Natural killer cell (primary cell): Measurements from ENCODE around the gene LSM12. TPM values are rescaled to one million over a fixed set of nuclear protein-coding genes. Genes with fewer than 3 reads are reported as not detected.

Experiments used
- ATAC-seq, 3 donors: fragments of 150-1000 bp in 2 of 3; fragments of 200-7000 bp in 1 of 3; cut with Tn5 transposase; 1 replicate in 1 of 3; 2 replicates in 2 of 3; pipeline ENCODE4 v1.10.0; 2021; ENCODE audit warnings: mild to moderate bottlenecking in 2 of 3, moderate library complexity in 2 of 3
- DNase-seq, 2 donors: peaks; one replicate each; pipeline versions ENCODE4 v3.0.0 to v3.0.0-alpha.2; 2013 to 2021; ENCODE audit warnings: mixed read lengths in 1 of 2
- H3K27ac ChIP-seq: one replicate; pipeline ENCODE4 v1.5.1; 2013; ENCODE audit warnings: mild to moderate bottlenecking, low read length
- H3K27me3 ChIP-seq: one replicate; pipeline ENCODE4 v1.6.1; 2013; ENCODE audit warnings: low read length; ENCODE audit not compliant: control insufficient read depth, insufficient read depth
- H3K36me3 ChIP-seq: one replicate; pipeline ENCODE4 v1.6.1; 2013; ENCODE audit warnings: low read length; ENCODE audit not compliant: control insufficient read depth, insufficient read depth
- H3K4me1 ChIP-seq: one replicate; pipeline ENCODE4 v1.6.1; 2013; ENCODE audit warnings: low read length; ENCODE audit not compliant: control insufficient read depth, insufficient read depth
- H3K4me3 ChIP-seq: one replicate; pipeline ENCODE4 v1.5.1; 2013; ENCODE audit warnings: low read length
- H3K9me3 ChIP-seq: one replicate; pipeline ENCODE4 v1.6.1; 2013; ENCODE audit warnings: low read length; ENCODE audit not compliant: control insufficient read depth, insufficient read depth
- H3K27ac Mint-ChIP-seq, 2 donors: one replicate each; pipeline ENCODE4 v1.8.0; 2022; ENCODE audit warnings: mild to moderate bottlenecking in 2 of 2, mixed read lengths in 2 of 2, moderate library complexity in 1 of 2
- H3K27me3 Mint-ChIP-seq, 2 donors: one replicate each; pipeline ENCODE4 v1.8.0; 2022; ENCODE audit warnings: low read depth in 2 of 2, mixed read lengths in 2 of 2
- H3K36me3 Mint-ChIP-seq: one replicate; pipeline ENCODE4 v1.8.0; 2022; ENCODE audit warnings: mixed read lengths
- H3K4me1 Mint-ChIP-seq, 2 donors: one replicate each; pipeline ENCODE4 v1.8.0; 2022; ENCODE audit warnings: mixed read lengths in 2 of 2
- H3K4me3 Mint-ChIP-seq: one replicate; pipeline ENCODE4 v1.8.0; 2022; ENCODE audit warnings: mild to moderate bottlenecking, moderate library complexity, mixed read lengths
- H3K9me3 Mint-ChIP-seq, 2 donors: one replicate each; pipeline ENCODE4 v1.8.0; 2022; ENCODE audit warnings: mixed read lengths in 2 of 2
- WGBS: methylation state at CpG from one replicate; pipeline ENCODE4 v1.1.7; 2013; ENCODE audit warnings: missing lambda C conversion rate; ENCODE audit not compliant: insufficient coverage; 5-methylcytosine and 5-hydroxymethylcytosine counted together
- intact Hi-C: fragments of 100-400 bp; cut with micrococcal nuclease; formaldehyde crosslinking; loops from one replicate; pipeline ENCODE4 v1.14.2; 2022
- total RNA-seq, 4 donors: library from RNA; stranded (reverse); fragments of 120-200 nt in 1 of 4; gene quantifications; one replicate each; pipeline versions ENCODE4 v1.2.3 to v1.2.4, GENCODE V29; 2013 to 2022
- TF ChIP-seq, protein P1 (sequence below): fragments of 200-600 bp; IDR thresholded peaks from one replicate; pipeline ENCODE4 v1.8.0; 2022; ENCODE audit warnings: antibody characterized with exemption

The LSM12 gene
- total RNA-seq, 3 donors from 2014 or later (not counting 1 experiment from before 2014, with no cell fraction given), result 46.9 to 54.0 (median 51.8) TPM

DNA sequence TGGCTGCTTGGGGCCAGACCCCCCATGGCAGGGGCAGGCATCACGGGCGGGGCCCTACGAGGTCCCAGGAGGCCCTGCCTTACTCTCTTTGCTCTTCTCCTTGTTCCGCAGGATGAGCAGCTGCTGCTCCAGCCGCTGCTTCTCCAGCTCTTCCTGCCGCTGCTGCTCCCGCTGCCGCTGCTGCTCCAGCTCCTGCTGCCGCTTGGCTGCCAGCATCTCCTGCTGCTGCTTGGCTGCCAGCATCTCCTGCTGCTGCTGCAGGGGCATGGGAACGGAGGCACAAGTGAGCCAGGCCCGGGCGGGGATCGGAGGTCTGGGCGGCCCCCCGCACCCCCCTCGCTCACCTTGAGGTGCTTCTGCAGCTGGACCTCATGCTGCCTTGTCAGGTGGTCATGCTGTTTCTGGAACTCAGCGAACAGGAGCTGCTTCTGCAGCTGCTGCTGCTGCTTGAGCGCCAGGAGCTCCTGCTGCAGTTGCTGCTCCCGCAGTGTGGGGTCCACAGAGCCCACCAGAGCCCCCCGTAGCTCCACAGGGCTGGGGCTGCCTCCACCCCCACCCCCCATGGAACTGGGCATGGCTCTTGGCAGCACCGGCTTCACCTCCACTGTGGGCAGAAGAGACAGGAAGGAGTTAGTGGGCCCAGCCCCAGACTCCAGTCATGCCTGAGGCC, 26.9 kb upstream of the LSM12 start:
- no peak for DNase-seq
- H3K4me1 Mint-ChIP-seq, result peaks cover 5 to 23% of the 10 kb centered on the region in 2 donors

DNA sequence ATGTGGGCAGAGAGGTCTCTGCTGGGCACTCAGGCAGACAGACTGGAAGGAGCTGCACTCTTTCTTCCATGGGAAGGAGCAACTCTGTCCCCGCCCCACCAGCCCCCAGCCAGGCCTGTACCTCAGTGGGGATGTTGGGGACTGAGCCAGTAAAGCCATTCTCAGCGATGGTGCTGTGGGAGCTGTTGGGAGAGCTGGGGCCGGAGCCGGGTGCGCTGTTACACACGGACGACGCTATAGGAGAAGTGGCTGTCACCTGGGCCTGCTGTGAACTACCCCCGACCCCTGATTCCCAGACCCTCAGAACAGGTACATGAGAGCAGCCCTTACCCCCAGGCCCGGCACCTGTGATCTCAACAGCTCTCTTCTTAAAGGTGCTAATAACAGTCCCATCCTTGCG, 25.6 kb upstream of the LSM12 start:
- TF ChIP-seq, protein P1, sequence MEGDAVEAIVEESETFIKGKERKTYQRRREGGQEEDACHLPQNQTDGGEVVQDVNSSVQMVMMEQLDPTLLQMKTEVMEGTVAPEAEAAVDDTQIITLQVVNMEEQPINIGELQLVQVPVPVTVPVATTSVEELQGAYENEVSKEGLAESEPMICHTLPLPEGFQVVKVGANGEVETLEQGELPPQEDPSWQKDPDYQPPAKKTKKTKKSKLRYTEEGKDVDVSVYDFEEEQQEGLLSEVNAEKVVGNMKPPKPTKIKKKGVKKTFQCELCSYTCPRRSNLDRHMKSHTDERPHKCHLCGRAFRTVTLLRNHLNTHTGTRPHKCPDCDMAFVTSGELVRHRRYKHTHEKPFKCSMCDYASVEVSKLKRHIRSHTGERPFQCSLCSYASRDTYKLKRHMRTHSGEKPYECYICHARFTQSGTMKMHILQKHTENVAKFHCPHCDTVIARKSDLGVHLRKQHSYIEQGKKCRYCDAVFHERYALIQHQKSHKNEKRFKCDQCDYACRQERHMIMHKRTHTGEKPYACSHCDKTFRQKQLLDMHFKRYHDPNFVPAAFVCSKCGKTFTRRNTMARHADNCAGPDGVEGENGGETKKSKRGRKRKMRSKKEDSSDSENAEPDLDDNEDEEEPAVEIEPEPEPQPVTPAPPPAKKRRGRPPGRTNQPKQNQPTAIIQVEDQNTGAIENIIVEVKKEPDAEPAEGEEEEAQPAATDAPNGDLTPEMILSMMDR, result no peak
- intact Hi-C loops, result no loop called here
- Mint-ChIP-seq H3K27ac (peak overlapping the region in 1 of 2 donors; percentile 51), H3K9me3 (no peaks in the 10 kb centered on the region), H3K4me1 (peaks cover 0 to 14% of the 10 kb centered on the region in 2 donors), H3K36me3 (no peaks in the 10 kb centered on the region), H3K27me3 (no peaks in the 10 kb centered on the region), H3K4me3 (no peak overlapping the region)
- WGBS, result over 99% methylated on average over 11 of the region's 11 CpGs
- DNase-seq (no peak), ATAC-seq (no peak)
- Histone ChIP-seq H3K27me3 (no peaks in the 10 kb centered on the region), H3K9me3 (no peaks in the 10 kb centered on the region), H3K27ac (no peak overlapping the region), H3K36me3 (peaks cover 28% of the 10 kb centered on the region), H3K4me1 (peaks cover 15% of the 10 kb centered on the region), H3K4me3 (no peak overlapping the region)

More for the DNA sequence above, 26.9 kb upstream of the LSM12 start:
- Histone ChIP-seq H3K27ac (no peak overlapping the region), H3K4me3 (no peak overlapping the region), H3K27me3 (no peaks in the 10 kb centered on the region), H3K9me3 (no peaks in the 10 kb centered on the region), H3K36me3 (peaks cover 23% of the 10 kb centered on the region), H3K4me1 (peaks cover 28% of the 10 kb centered on the region)
- Mint-ChIP-seq H3K9me3 (no peaks in the 10 kb centered on the region), H3K4me3 (no peak overlapping the region), H3K27me3 (no peaks in the 10 kb centered on the region), H3K36me3 (no peaks in the 10 kb centered on the region), H3K27ac (peak overlapping the region in 1 of 2 donors; percentile 40)
- 92% methylated on average over 21 of the region's 21 CpGs for WGBS
- TF ChIP-seq, protein P1, result no peak
- no peak for ATAC-seq
- intact Hi-C loops, result no loop called here

DNA sequence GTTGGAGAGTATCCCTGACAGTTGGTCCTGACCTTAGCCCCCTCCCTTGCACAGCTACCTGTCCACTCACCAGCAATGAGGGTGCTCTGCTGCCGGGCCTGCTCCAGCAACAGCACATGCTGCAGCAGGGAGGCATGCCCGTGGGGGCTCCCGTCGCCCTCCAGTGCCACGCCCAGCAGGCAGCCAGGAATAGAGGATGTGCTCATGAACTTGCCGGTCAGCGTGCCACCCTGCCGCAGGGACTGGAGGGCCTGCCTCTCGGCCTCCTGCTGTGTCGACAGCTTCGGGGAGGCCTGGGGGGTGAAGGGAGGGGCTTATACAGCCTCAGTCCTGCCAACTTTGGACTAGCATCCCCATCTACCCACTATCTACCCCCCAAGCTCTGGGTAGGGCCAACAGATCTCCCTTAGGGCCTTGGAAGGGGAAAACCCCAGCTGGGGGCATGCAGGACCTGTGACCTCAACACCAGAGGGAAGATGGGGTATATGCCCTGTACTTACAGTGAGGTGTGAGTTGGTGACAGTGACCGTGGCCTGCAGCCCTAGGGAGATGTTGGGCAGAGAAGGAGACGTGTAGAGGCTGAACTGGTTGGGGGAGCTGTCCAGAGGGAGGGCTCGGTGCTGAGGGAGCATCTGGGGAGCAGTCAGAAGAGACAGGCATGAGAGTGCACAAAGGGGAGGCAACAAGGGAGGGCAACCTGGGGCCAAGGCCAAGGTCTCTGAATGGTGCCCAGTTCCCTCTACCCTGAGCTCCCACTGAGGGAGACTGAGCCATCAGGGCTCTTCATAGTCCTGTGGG, 24.9 kb upstream of the LSM12 start:
- H3K4me1 Mint-ChIP-seq, result peaks cover 0 to 14% of the 10 kb centered on the region in 2 donors
- intact Hi-C loops, result no loop called here
- Histone ChIP-seq H3K27me3 (no peaks in the 10 kb centered on the region), H3K9me3 (no peaks in the 10 kb centered on the region), H3K4me1 (peaks cover 13% of the 10 kb centered on the region), H3K4me3 (no peak overlapping the region), H3K36me3 (peaks cover 30% of the 10 kb centered on the region), H3K27ac (no peak overlapping the region)
- no peaks in the 10 kb centered on the region for H3K36me3 Mint-ChIP-seq
- no peaks in the 10 kb centered on the region for H3K27me3 Mint-ChIP-seq
- no peak for DNase-seq
- ATAC-seq, result no peak
- TF ChIP-seq, protein P1, result no peak
- H3K4me3 Mint-ChIP-seq, result no peak overlapping the region
- H3K27ac Mint-ChIP-seq, result peak overlapping the region in 1 of 2 donors; percentile 51
- WGBS, result 96% methylated on average over 13 of the region's 14 CpGs
- no peaks in the 10 kb centered on the region for H3K9me3 Mint-ChIP-seq
